Lower leg skin (tissue), 3 donors: ENCODE measurements around the gene HES1.

Experiments used
- CTCF ChIP-seq, 3 donors: fragments of 450-650 bp; IDR thresholded peaks; one replicate each; pipeline ENCODE4 v1.5.1; 2016; ENCODE audit warnings: antibody characterized with exemption in 3 of 3, mild to moderate bottlenecking in 3 of 3, moderate library complexity in 2 of 3
- POLR2A ChIP-seq, 2 donors: fragments of 450-650 bp; IDR thresholded peaks; one replicate each; pipeline ENCODE4 v1.6.1; 2016 to 2017; ENCODE audit warnings: antibody characterized with exemption in 2 of 2, mild to moderate bottlenecking in 1 of 2, moderate library complexity in 1 of 2

GRCh38 chr3:194087280-194087679 is 48.7 kb upstream of the HES1 start:
- no peak for TF ChIP-seq CTCF (IDR thresholded peaks at IDR 0.05)
- no peak for TF ChIP-seq POLR2A (IDR thresholded peaks at IDR 0.05)
